Neuronal stem cell (in vitro differentiated cells): ENCODE measurements around the gene TCF15.

Experiments used
- DNase-seq: peaks from one replicate; pipeline ENCODE4 v3.0.0-alpha.2; 2013; ENCODE audit warnings: low spot score
- H2AFZ ChIP-seq: one replicate; pipeline ENCODE4 v1.6.1; 2013; ENCODE audit warnings: mild to moderate bottlenecking, low read length, inconsistent platforms
- H2AK5ac ChIP-seq: 2 replicates; pipeline ENCODE4 v1.6.1; 2013; ENCODE audit warnings: low read depth, mild to moderate bottlenecking, inconsistent platforms, low read length, moderate library complexity, mixed read lengths
- H2BK120ac ChIP-seq: 2 replicates; pipeline ENCODE4 v1.6.1; 2013; ENCODE audit warnings: low read depth, mild to moderate bottlenecking, inconsistent platforms, low read length, moderate library complexity, mixed read lengths
- H2BK12ac ChIP-seq: one replicate; pipeline ENCODE4 v1.6.1; 2013; ENCODE audit warnings: low read length, inconsistent platforms
- H2BK15ac ChIP-seq: 2 replicates; pipeline ENCODE4 v1.6.1; 2013; ENCODE audit warnings: mild to moderate bottlenecking, low read length, inconsistent platforms, mixed read lengths
- H2BK5ac ChIP-seq: one replicate; pipeline ENCODE4 v1.6.1; 2013; ENCODE audit warnings: inconsistent platforms, mild to moderate bottlenecking, low read length, moderate library complexity
- H3K14ac ChIP-seq: one replicate; pipeline ENCODE4 v1.6.1; 2013; ENCODE audit warnings: low read length, inconsistent platforms
- H3K18ac ChIP-seq: 2 replicates; pipeline ENCODE4 v1.6.1; 2013; ENCODE audit warnings: low read length, inconsistent platforms
- H3K23ac ChIP-seq: 2 replicates; pipeline ENCODE4 v1.6.1; 2013; ENCODE audit warnings: low read depth, mild to moderate bottlenecking, mixed read lengths, low read length, inconsistent platforms; ENCODE audit not compliant: poor library complexity
- H3K27ac ChIP-seq: replicated peaks from 3 replicates; pipeline ENCODE4 v1.5.1; 2013; ENCODE audit warnings: low read length, inconsistent platforms
- H3K27me3 ChIP-seq, 3 experiments: 2 replicates each; pipeline ENCODE4 v1.6.1; 2013; ENCODE audit warnings: low read length in 3 of 3, mild to moderate bottlenecking in 2 of 3, inconsistent platforms in 1 of 3, low read depth in 1 of 3, mixed read lengths in 1 of 3, moderate library complexity in 1 of 3; ENCODE audit not compliant: control insufficient read depth in 3 of 3, insufficient read depth in 3 of 3
- H3K36me3 ChIP-seq, 2 donors: replicated peaks in 1 of 2; 2 replicates each; pipeline ENCODE4 v1.6.1; 2013; ENCODE audit warnings: low read length in 2 of 2; ENCODE audit not compliant: control insufficient read depth in 2 of 2, insufficient read depth in 2 of 2
- H3K4ac ChIP-seq: 2 replicates; pipeline ENCODE4 v1.6.1; 2013; ENCODE audit warnings: inconsistent platforms, mild to moderate bottlenecking, low read length, moderate library complexity
- H3K4me1 ChIP-seq, 2 donors: 1 replicate in 1 of 2; 2 replicates in 1 of 2; pipeline ENCODE4 v1.6.1; 2013; ENCODE audit warnings: low read length in 2 of 2, low read depth in 1 of 2; ENCODE audit not compliant: control insufficient read depth in 2 of 2, insufficient read depth in 1 of 2
- H3K4me2 ChIP-seq: one replicate; pipeline ENCODE4 v1.6.1; 2013; ENCODE audit warnings: mild to moderate bottlenecking, low read length, inconsistent platforms; ENCODE audit not compliant: insufficient read depth, poor library complexity, severe bottlenecking
- H3K4me3 ChIP-seq, 2 donors: 2 replicates each; pipeline ENCODE4 v1.5.1; 2013; ENCODE audit warnings: low read length in 2 of 2, mild to moderate bottlenecking in 2 of 2, inconsistent platforms in 1 of 2, moderate library complexity in 1 of 2
- H3K79me1 ChIP-seq: one replicate; pipeline ENCODE4 v1.6.1; 2013; ENCODE audit warnings: low read depth, mild to moderate bottlenecking, inconsistent platforms, low read length, moderate library complexity
- H3K9ac ChIP-seq: one replicate; pipeline ENCODE4 v1.6.1; 2013; ENCODE audit warnings: mild to moderate bottlenecking, low read depth, low read length, inconsistent platforms; ENCODE audit not compliant: poor library complexity
- H3K9me3 ChIP-seq, 2 donors: replicated peaks in 1 of 2; 2 replicates each; pipeline versions ENCODE3 to v1.6.1; 2013; ENCODE audit warnings: low read length in 2 of 2, mild to moderate bottlenecking in 2 of 2, inconsistent platforms in 1 of 2, low read depth in 1 of 2, mixed read lengths in 1 of 2, moderate library complexity in 1 of 2; ENCODE audit not compliant: control insufficient read depth in 2 of 2, insufficient read depth in 1 of 2
- H4K8ac ChIP-seq: one replicate; pipeline ENCODE4 v1.6.1; 2013; ENCODE audit warnings: low read depth, mild to moderate bottlenecking, inconsistent platforms, low read length, moderate library complexity
- H4K91ac ChIP-seq: one replicate; pipeline ENCODE4 v1.6.1; 2013; ENCODE audit warnings: low read length, low read depth, mild to moderate bottlenecking, inconsistent platforms; ENCODE audit not compliant: poor library complexity
- WGBS, 2 donors: extraction: QIAGEN DNeasy Blood & Tissue Kit; methylation state at CpG; one replicate each; pipeline ENCODE4 v1.1.7; 2013; ENCODE audit warnings: missing lambda C conversion rate in 2 of 2, mixed read lengths in 1 of 2; ENCODE audit not compliant: insufficient read length in 2 of 2, insufficient replicate concordance in 1 of 2; ENCODE audit errors: extremely low coverage in 2 of 2; 5-methylcytosine and 5-hydroxymethylcytosine counted together

The TCF15 gene

DNA sequence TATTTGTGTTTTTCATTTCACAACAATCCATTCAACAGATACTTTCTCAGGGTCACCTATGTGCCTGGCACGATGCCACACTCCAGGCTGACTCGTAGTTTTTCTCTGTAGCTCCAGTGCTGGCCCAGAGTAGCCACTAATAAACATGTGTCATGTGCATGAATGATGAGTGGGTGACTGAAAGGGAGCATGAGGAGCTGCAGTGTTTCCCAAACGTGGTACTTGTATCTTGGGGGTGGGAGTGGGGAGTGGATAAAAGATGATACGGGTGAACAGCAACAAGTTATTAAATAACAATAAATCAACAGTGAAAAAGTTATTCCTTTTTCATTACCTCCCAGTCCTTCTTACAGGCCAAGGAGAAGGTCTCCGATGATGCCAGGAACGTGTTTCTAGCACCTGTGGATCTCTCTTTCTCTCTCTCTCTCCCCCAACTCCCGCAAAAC is 25.8 kb upstream of the TCF15 start:
- Histone ChIP-seq H3K36me3 (no peaks in the 10 kb centered on the region), H3K27me3 (peaks cover 0 to 46% (median 2%) of the 10 kb centered on the region in 3 experiments), H3K79me1 (no peaks in the 10 kb centered on the region), H3K4me1 (peaks cover 0 to 16% of the 10 kb centered on the region in 2 donors), H2BK120ac (no peak overlapping the region), H2AFZ (no peak overlapping the region), H3K4me2 (no peak overlapping the region), H3K14ac (no peak overlapping the region), H3K9ac (no peak overlapping the region), H3K9me3 (no peaks in the 10 kb centered on the region), H3K27ac (no peak overlapping the region), H4K8ac (no peak overlapping the region), H3K4me3 (no peak overlapping the region), H3K4ac (no peak overlapping the region), H4K91ac (no peak overlapping the region), H2BK12ac (no peak overlapping the region), H2BK5ac (no peak overlapping the region), H3K23ac (no peak overlapping the region), H2BK15ac (no peak overlapping the region), H2AK5ac (no peak overlapping the region), H3K18ac (no peak overlapping the region)
- WGBS, 2 donors: no CpG with 5 or more reads among the region's 7 CpGs
- DNase-seq: no peak

DNA sequence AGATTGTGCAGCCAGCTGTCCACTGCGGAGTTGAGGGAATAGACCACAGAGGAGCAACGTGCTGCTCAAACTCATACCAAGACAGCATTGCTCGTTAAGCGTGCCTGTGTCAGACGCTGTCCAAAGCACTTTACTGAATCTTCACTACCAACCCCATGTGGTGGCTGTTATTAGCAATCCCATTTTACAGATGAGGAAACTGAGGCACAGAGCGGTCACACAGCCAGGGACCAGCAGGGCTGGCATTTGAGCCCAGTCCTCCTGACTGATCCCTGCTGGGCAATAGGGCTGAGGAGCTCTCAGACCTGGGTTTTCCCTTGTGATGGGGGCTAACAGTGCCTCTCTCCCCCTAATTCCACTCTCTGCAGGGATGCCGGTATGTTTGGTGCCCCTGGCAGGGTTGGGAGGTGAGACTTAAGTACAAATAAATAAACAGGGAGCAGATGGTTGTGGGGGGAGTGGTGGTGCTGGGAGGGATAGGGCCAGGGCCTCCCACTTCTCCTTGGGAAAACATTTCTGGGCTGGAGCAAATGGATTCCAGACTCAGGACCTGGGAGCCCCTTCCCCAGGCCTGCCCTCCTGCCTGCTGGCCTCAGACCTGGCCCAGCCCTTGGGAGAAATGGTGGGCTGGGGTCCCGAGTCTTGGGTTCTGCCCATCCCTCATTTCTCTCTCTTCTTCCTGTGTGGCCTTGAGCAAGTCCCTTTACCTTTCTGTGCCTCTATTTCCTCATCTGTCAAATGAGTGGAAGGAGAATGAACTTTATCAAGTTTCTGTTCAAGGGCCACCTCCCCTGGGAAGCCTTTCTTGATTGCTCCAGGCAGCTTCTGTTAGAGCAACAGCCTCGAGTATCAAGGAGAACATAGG is 25.2 kb upstream of the TCF15 start:
- Histone ChIP-seq H2BK12ac (no peak overlapping the region), H2BK5ac (no peak overlapping the region), H3K27ac (no peak overlapping the region), H3K14ac (no peak overlapping the region), H3K9me3 (no peaks in the 10 kb centered on the region), H3K4me3 (no peak overlapping the region), H3K23ac (no peak overlapping the region), H2BK15ac (no peak overlapping the region), H3K36me3 (no peaks in the 10 kb centered on the region), H3K4me2 (no peak overlapping the region), H3K79me1 (no peaks in the 10 kb centered on the region), H2AFZ (no peak overlapping the region), H4K91ac (no peak overlapping the region), H3K4me1 (peaks cover 0 to 16% of the 10 kb centered on the region in 2 donors), H3K9ac (no peak overlapping the region), H3K27me3 (peaks cover 0 to 46% (median 0%) of the 10 kb centered on the region in 3 experiments), H2AK5ac (peak overlapping the region; percentile 0), H3K18ac (peak overlapping the region; percentile 40), H3K4ac (no peak overlapping the region), H4K8ac (no peak overlapping the region), H2BK120ac (no peak overlapping the region)
- no CpG with 5 or more reads among the region's 9 CpGs for WGBS, 2 donors
- no peak for DNase-seq

DNA sequence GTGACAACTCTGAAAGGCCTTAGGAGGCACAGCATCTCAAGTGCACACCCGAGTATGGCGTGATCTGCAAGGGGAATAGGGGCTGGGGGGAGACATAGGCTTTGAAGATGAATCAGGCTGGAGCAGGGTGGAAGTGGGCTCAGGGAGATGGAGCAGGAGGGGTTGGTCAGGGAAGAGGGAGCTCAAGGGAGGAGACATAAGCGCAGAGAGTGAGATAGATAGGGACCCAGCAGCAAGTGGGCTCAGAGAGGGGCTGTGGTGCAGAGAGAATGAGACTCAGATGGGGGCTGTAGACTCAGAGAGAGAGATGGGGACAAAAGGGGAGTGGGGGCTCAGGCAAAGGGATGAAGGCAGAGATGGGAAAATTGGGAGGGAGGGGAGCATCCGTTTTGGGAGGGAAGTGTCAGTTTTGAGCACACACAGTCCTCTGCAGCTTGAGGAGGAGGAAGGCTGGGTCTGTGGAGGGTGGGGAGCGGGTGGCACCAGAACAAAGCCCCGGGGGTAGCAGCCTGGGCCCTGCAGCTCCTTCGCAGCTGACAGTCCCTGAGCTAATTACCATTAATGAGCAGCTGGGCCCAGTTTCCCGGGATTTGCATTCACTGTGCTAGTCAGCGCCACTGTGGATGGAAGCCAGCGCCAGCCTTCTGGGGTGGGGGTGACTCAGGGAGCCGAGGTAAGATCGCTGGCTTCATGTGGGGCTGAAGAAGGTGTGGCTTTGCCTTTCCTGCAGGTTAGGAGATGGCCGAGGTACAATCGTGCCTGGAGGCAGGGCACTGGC is 24.2 kb upstream of the TCF15 start:
- Histone ChIP-seq H2AFZ (no peak overlapping the region), H3K9ac (peak overlapping the region; percentile 61), H4K8ac (no peak overlapping the region), H3K4ac (no peak overlapping the region), H3K79me1 (no peaks in the 10 kb centered on the region), H3K36me3 (no peaks in the 10 kb centered on the region), H3K27ac (no peak overlapping the region), H3K4me2 (no peak overlapping the region), H3K4me1 (peaks cover 0 to 16% of the 10 kb centered on the region in 2 donors), H2BK12ac (no peak overlapping the region), H3K23ac (no peak overlapping the region), H3K4me3 (no peak overlapping the region), H3K9me3 (no peaks in the 10 kb centered on the region), H4K91ac (no peak overlapping the region), H2AK5ac (peak overlapping the region; percentile 72), H3K14ac (no peak overlapping the region), H3K27me3 (peaks cover 0 to 46% (median 0%) of the 10 kb centered on the region in 3 experiments), H2BK15ac (no peak overlapping the region), H2BK120ac (peak overlapping the region; percentile 2), H2BK5ac (no peak overlapping the region), H3K18ac (peak overlapping the region; percentile 85)
- no CpG with 5 or more reads among the region's 14 CpGs for WGBS, 2 donors
- no peak for DNase-seq

DNA sequence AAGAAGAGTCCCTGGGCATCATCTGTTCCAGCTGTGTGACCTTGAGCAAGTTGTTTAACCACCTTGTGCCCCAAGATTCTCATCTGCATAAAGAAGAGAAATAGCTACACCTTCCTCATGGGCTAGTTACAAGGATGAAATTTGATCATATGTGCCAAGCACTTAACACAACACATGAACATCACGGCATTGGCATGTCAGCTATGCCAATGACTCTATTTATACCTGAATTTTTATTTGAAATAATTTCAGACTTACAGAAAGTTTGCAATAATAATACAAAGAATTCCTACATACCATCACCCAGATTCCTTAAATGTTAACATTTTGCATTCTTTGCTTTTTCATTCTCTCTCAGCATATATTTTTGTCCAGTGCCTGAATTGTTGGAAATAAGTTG is 21.0 kb upstream of the TCF15 start:
- H2BK5ac ChIP-seq: no peak overlapping the region
- H2BK15ac ChIP-seq: no peak overlapping the region
- H3K9ac ChIP-seq: no peak overlapping the region
- no peak overlapping the region for H3K18ac ChIP-seq
- WGBS, 2 donors: no CpG with 5 or more reads among the region's 1 CpG
- no peak overlapping the region for H3K4me3 ChIP-seq
- H3K36me3 ChIP-seq: no peaks in the 10 kb centered on the region
- no peaks in the 10 kb centered on the region for H3K79me1 ChIP-seq
- no peak overlapping the region for H3K23ac ChIP-seq
- H3K4me1 ChIP-seq: peaks cover 0 to 16% of the 10 kb centered on the region in 2 donors
- H2BK120ac ChIP-seq: no peak overlapping the region
- no peak for DNase-seq
- H3K4ac ChIP-seq: no peak overlapping the region
- no peak overlapping the region for H2AK5ac ChIP-seq
- H3K4me2 ChIP-seq: no peak overlapping the region
- no peak overlapping the region for H2BK12ac ChIP-seq
- no peak overlapping the region for H4K91ac ChIP-seq
- no peak overlapping the region for H3K14ac ChIP-seq
- peaks cover 0 to 45% (median 0%) of the 10 kb centered on the region in 3 experiments for H3K27me3 ChIP-seq
- no peaks in the 10 kb centered on the region for H3K9me3 ChIP-seq
- no peak overlapping the region for H3K27ac ChIP-seq
- no peak overlapping the region for H2AFZ ChIP-seq
- no peak overlapping the region for H4K8ac ChIP-seq
